Putamen (tissue), 1 donor: ENCODE measurements around the gene ITPKA.

Experiments used
- DNase-seq: peaks from one replicate; pipeline ENCODE4 v3.0.0-alpha.2; 2016; ENCODE audit warnings: low spot score

Gene ITPKA

GRCh38 chr15:41511331-41511898 lies 17.7 kb downstream of the ITPKA start:
- no peak for DNase-seq

GRCh38 chr15:41511899-41512369 lies 18.3 kb downstream of the ITPKA start:
- no peak for DNase-seq

GRCh38 chr15:41512512-41512939 lies 18.9 kb downstream of the ITPKA start:
- no peak for DNase-seq

GRCh38 chr15:41512940-41513505 lies 19.3 kb downstream of the ITPKA start:
- DNase-seq: no peak

DNA sequence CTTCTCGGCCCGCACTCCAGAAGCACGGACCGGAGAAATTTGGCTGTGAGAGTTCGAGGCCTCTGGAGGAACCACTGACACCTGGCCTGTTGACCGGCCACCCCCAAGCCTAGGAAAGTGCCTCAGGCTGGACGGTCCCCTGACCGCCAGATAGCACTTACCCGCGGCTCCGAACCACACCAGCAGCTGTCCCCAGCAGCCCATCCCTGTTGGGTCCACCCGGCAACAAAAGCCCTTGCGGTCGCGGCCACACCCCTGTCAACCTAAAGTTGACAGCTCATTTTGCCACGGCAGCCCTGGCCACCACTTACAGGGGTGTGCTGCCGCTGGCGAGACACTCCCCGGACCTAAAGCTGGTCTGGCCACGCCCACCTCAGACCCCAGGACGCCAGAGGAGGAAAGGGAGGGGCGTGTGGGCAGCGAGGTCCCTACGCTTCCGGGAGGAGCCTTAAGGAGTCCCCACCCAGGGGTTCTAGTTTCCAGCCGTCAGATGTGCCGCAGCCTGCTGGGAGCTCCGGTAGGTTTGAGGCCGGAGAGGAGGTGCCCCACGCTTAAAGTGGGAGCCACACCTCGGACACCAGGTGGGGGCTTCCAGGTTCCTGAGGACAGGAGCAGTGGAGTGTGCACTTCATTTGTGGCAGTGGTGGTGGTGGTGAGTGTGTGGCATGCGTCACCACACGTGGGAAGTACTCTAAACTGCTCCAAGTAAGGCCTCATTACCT lies 20.0 kb downstream of the ITPKA start, which contains the start of gene LTK:
Gene LTK, minus strand, starts transcription at position 322 of the 722 bp plus-strand sequence. Its CDS starts 118 bp downstream, at position 204.
- DNase-seq: no peak

DNA sequence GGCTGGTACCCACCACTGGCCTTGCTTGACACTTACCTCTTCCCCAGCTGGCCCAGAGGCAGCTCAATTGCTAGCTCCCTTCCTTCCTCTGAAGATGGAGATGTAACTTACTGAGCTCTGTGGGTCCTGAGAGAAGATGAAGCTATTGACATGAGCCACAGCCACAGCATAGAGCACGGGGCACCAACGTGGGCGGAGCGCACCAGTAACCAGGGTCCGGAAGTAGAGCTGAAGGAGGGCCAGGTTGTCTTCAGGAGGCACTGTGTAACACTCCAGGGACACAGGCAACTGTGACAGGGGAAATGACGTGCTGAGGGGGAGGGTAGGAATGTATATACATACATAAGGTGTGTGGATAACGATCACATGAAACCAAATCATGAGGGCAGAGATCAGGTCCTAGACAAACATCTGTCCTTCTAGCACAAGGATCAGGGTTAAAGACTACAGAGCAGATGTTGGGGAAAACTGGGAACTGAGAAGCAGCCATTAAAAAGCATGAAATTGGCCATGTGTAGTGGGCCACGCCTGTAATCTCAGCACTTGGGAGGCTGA lies 24.3 kb downstream of the ITPKA start:
- no peak for DNase-seq

DNA sequence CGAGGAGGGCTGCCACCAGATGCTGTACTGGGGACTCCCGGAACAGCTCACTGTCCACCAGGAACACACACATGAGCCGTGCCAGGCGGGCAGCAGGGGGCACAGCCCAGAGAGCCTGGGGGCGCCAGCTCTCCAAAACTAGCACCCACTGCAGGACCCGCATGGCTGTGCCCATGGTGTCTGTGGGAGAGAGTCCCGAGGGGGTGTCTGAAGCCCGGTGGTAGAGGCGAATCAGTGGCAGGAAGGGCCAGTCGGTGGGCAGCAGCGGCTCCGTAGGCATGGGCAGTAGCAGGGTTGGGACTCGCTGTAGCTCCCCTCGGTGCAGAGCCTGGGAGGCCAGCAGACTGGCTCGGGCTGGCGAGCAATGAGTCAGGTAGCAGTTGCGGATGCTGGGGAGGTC lies 27.0 kb downstream of the ITPKA start:
- no peak for DNase-seq

DNA sequence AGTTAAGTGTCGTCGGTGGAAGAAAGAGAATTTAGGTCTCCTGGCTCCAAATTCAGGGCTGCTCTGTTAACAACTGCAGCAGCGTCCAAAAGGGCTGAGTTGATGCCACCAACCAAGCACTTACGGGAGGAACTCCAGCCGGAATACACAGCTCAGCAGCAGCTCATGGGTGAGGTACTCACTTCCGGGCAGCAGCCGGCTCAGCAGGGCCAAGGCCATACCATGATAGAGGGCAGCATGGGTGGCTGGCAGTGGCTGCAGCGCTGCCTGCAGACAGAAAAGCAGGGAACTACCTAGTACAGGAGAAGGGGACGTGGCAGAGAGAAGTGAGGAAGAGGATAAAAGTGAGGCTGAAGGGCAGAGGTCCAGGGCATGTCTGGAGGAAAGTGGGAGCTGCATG lies 27.9 kb downstream of the ITPKA start:
- no peak for DNase-seq

- no peak for DNase-seq
Observed at GRCh38 chr15:41523097-41523496, 29.4 kb downstream of the ITPKA start.

DNA sequence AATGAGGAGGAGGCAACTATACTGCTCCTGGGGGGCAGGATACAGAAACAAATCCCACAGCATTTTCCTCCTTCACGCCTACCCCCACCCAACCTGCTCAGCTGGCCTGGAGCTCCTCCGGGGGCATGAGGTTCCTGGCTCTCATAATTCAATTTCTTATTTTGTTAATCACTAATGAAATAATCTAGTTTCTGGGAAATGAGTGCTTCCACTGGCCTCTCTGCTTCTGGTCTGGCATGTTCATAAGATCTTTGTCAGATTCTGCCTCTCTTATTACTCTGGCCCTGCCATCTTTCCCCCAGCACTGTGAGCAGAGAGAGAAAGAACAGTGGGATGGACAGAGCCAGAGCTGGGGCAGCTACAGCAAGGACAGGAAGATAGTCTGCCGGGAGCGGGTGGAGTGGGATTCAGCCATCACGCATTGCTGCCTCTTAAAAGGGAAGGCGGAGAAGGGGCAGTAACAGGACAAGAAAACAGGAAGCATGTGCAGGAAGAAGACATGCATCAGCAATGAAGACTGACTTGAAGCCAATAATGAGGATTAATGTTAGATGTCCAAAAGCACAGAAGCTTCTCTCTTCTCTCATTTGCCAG lies 36.8 kb downstream of the ITPKA start:
- DNase-seq: no peak

DNA sequence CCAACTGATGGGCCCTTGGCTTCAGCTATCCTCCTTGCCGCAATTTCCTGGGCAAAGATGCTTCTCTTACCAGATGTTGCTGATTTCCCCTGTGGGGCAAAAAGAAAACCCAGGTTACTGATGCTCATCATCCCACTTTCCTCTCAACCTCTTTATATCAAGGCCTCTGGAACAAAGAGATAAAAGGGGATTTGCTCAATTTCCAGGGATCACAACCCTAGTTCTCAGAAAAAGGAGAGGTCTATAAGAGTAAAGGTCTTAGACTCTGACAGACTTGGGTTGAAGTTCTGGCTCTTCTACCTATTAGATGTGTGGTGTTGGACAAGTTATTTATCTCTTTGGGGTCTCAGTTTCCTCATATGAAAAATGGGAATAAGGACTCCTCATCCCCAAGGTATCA lies 41.9 kb downstream of the ITPKA start:
- DNase-seq: no peak

DNA sequence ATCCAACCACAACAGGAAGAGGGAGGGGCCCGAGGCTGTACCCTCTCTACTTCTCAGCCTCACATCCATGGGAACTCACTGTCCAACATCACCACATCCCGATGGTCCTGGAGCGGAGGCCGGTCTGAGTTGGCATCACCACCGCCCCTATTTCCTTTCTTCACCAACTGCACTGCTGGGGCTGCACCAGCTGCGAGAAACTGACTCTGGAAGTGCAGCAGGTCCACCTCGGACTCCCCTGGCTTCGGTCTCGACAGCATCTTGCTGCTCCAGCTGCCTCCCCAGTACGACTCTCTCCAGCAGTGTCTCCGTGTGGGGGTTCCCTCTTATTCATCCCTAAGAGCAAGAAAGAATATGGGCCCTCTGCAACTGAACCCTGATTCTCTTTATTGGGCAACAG lies 43.2 kb downstream of the ITPKA start:
- no peak for DNase-seq

GRCh38 chr15:41543521-41543870 lies 49.8 kb downstream of the ITPKA start:
- no peak for DNase-seq

- no peak for DNase-seq
Observed at GRCh38 chr15:41544650-41545015, 51.0 kb downstream of the ITPKA start.

DNA sequence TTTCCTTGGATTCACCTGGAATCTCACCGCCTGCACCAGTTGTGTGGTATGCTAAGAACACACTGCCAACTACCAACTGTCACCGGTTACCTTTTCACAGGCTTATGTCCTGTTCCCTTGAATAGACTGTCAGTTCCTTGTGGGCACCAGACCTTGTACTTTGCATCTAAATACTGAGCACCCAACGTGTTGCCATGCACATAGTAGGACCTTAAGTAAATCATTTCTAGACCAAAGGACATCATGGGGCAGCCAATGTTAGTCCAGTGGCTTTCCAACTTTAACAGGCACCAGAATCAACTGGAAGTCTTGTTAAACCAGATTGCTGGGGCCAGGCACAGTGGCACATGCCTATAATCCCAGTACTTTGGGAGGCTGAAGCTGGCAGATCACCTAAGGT lies 51.5 kb downstream of the ITPKA start:
- no peak for DNase-seq

DNA sequence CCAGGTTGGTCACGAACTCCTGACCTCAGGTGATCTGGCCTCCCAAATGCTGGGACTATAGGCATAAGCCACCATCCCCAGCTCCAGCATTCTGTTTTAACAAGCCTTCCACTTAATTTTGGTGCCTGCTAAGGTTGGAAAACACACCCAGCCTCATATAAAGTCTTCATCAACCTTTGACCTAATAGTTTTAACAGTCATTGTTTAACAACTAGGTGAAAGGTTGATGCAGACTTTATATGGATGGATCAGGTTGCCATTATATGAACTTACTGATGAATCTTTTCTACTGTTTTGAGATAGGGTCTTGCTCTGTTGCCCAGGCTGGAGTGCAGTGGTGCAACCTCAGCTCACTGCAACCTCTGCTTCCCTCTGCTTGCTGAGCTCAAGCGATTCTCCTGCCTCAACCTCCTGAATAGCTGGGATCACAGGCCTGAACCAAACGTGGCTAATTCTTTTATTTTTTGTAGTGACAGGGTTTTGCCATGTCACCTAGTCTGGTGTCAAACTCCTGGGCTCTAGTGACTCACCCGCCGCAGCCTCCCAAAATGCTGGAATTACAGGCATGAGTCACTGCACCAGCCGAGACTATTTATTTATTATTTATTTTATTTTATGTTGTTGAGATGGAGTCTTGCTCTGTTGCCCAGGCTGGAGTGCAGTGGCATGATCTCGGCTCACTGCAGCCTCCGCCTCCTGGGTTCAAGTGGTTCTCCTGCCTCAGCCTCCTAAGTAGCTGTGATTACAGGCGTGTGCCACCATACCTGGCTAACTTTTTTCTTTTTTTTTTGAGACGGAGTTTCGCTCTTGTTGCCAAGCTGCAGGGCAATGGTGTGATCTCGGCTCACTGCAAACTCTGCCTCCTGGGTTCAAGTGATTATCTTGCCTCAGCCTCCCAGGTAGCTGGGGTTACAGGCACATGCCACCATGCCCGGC lies 53.4 kb downstream of the ITPKA start:
- DNase-seq: no peak

GRCh38 chr15:41550066-41550775 lies 56.5 kb downstream of the ITPKA start:
- no peak for DNase-seq
